Psoas muscle (tissue), 8 donors: ENCODE results near the gene WDR43. TPM values are rescaled to one million over a fixed set of nuclear protein-coding genes. Genes with fewer than 3 reads are reported as not detected.

Experiments used
- ATAC-seq, 4 donors: fragments of 200-7000 bp; cut with Tn5 transposase; one replicate each; pipeline ENCODE4 v1.9.1; 2020; ENCODE audit warnings: moderate library complexity in 3 of 4, mild to moderate bottlenecking in 2 of 4
- DNase-seq, 2 donors: peaks; one replicate each; pipeline ENCODE4 v3.0.0-alpha.2; 2020
- H3K27ac ChIP-seq: fragments of 200-600 bp; one replicate; pipeline ENCODE4 v1.8.0; 2022
- H3K27me3 ChIP-seq, 3 donors: fragments of 200-600 bp in 1 of 3; one replicate each; pipeline versions ENCODE4 v1.6.1 to v1.8.0; 2013 to 2022; ENCODE audit warnings: low read length in 2 of 3, mild to moderate bottlenecking in 2 of 3, moderate library complexity in 1 of 3; ENCODE audit not compliant: insufficient read depth in 3 of 3
- H3K36me3 ChIP-seq, 2 donors: fragments of 200-600 bp in 1 of 2; one replicate each; pipeline versions ENCODE4 v1.6.1 to v1.8.0; 2013 to 2022; ENCODE audit warnings: low read depth in 1 of 2, mild to moderate bottlenecking in 1 of 2, moderate library complexity in 1 of 2; ENCODE audit not compliant: insufficient read depth in 1 of 2
- H3K4me1 ChIP-seq: fragments of 200-600 bp; one replicate; pipeline ENCODE4 v1.8.0; 2022
- H3K4me3 ChIP-seq: fragments of 200-600 bp; one replicate; pipeline ENCODE4 v1.8.0; 2022; ENCODE audit warnings: mild to moderate bottlenecking
- H3K9me3 ChIP-seq: fragments of 200-600 bp; one replicate; pipeline ENCODE4 v1.8.0; 2022
- CTCF ChIP-seq: fragments of 200-600 bp; IDR thresholded peaks from one replicate; pipeline ENCODE4 v1.8.0; 2022; ENCODE audit warnings: antibody characterized with exemption
- WGBS, 3 donors: extraction: QIAGEN DNeasy Blood & Tissue Kit; methylation state at CpG; one replicate each; pipeline versions ENCODE4 v1.1.6 to v1.1.7; 2013; 5-methylcytosine and 5-hydroxymethylcytosine counted together
- intact Hi-C, 2 donors: fragments of 100-400 bp; cut with DNase I; formaldehyde crosslinking; loops; one replicate each; pipeline versions ENCODE4 v1.11.0 to v1.14.2; 2022
- polyA plus RNA-seq, 3 donors: library from polyadenylated mRNA; stranded (reverse); fragments of 200-250 nt; gene quantifications; one replicate each; pipeline ENCODE4 v1.2.3, GENCODE V29; 2013
- total RNA-seq, 4 donors: library from RNA; stranded (reverse); fragmentation: NEBNext Ultra II Directional in 2 of 4; extraction: Animal tissue kit (Norgen Biotek cat#: 25700) in 2 of 4; gene quantifications; one replicate each; pipeline versions ENCODE4 v1.2.1 to v1.2.4, GENCODE V29; 2021 to 2023
- donor health status: healthy with polysubstance abuse.
- donor health status: DM: no; HTN: no; CAD: no; lungs with moderate emphysema.
- donor health status: Bipolar disorder and iron deficiency.
- donor health status: healthy.
- donor health status: DM: yes; HTN: yes; CAD: no.
- donor health status: DM: no; HTN: no; CAD: no.
- donor health status: DM: no; HTN: no; CAD: no.
- donor health status: DM: yes; HTN: yes; CAD: no.

Gene WDR43
- total and polyA plus RNA-seq, 7 donors = 25.5 to 89.5 (median 54.4) TPM

GRCh38 chr2:28893488-28893887 lies 979 bp upstream of the WDR43 start:
- H3K27me3 ChIP-seq = no peaks in the 10 kb centered on the region
- intact Hi-C loops = no loop called here
- ATAC-seq = no peak
- DNase-seq = no peak
- no peaks in the 10 kb centered on the region for H3K36me3 ChIP-seq
- no peaks in the 10 kb centered on the region for H3K9me3 ChIP-seq
- H3K4me3 ChIP-seq = no peak overlapping the region
- TF ChIP-seq CTCF = no peak
- 92 to 94% (median 94%) methylated on average over 21 of the region's 21 CpGs for WGBS, 3 donors
- H3K4me1 ChIP-seq = peaks cover 29% of the 10 kb centered on the region
- H3K27ac ChIP-seq = no peak overlapping the region

GRCh38 chr2:28895189-28895893 lies 874 bp downstream of the WDR43 start:
- Histone ChIP-seq H3K4me1 (peaks cover 34% of the 10 kb centered on the region), H3K27me3 (no peaks in the 10 kb centered on the region), H3K4me3 (peak overlapping the region; percentile 99), H3K27ac (peak overlapping the region; percentile 96), H3K9me3 (no peaks in the 10 kb centered on the region), H3K36me3 (no peaks in the 10 kb centered on the region)
- intact Hi-C loops = loop anchor here in 1 of 2 donors (2.0 kb wide), 1 partner anchor 25 kb away; the partner anchor contains the start of gene TRMT61B
- ATAC-seq (peak; percentile 37 to 70 (median 48)), DNase-seq (peak; percentile 53 to 71)
- 2 to 3% (median 3%) methylated on average over 17 to 19 of the region's 19 CpGs for WGBS, 3 donors
- no peak for TF ChIP-seq CTCF

GRCh38 chr2:28896906-28897305 lies 2.4 kb downstream of the WDR43 start:
- intact Hi-C loops = no loop called here

GRCh38 chr2:28898048-28898447 lies 3.6 kb downstream of the WDR43 start:
- H3K27ac ChIP-seq = no peak overlapping the region
- H3K9me3 ChIP-seq = no peaks in the 10 kb centered on the region
- TF ChIP-seq CTCF = no peak
- H3K4me3 ChIP-seq = no peak overlapping the region
- intact Hi-C loops = no loop called here
- DNase-seq (no peak), ATAC-seq (no peak)
- peaks cover 34% of the 10 kb centered on the region for H3K4me1 ChIP-seq
- 37 to 57% (median 39%) methylated on average over 1 of the region's 1 CpG for WGBS, 3 donors
- peaks cover 3 to 15% of the 10 kb centered on the region in 2 donors for H3K36me3 ChIP-seq
- no peaks in the 10 kb centered on the region for H3K27me3 ChIP-seq

More at GRCh38 chr2:28896906-28897305, 2.4 kb downstream of the WDR43 start:
- Histone ChIP-seq H3K27ac (peak overlapping the region; percentile 96), H3K4me1 (peaks cover 34% of the 10 kb centered on the region), H3K4me3 (peak overlapping the region; percentile 99), H3K9me3 (no peaks in the 10 kb centered on the region), H3K36me3 (peaks cover 0 to 4% of the 10 kb centered on the region in 2 donors), H3K27me3 (no peaks in the 10 kb centered on the region)
- no peak for ATAC-seq
- no peak for TF ChIP-seq CTCF
- DNase-seq = no peak
- 37 to 55% (median 40%) methylated on average over 2 of the region's 2 CpGs for WGBS, 3 donors

GRCh38 chr2:28901202-28901601 lies 6.7 kb downstream of the WDR43 start:
- no peaks in the 10 kb centered on the region for H3K9me3 ChIP-seq
- no peak overlapping the region for H3K27ac ChIP-seq
- H3K36me3 ChIP-seq = peaks cover 7 to 35% of the 10 kb centered on the region in 2 donors
- 62 to 76% (median 68%) methylated on average over 2 of the region's 2 CpGs for WGBS, 3 donors
- peaks cover 28% of the 10 kb centered on the region for H3K4me1 ChIP-seq
- intact Hi-C loops = no loop called here
- DNase-seq (no peak), ATAC-seq (no peak)
- no peaks in the 10 kb centered on the region for H3K27me3 ChIP-seq
- no peak for TF ChIP-seq CTCF
- H3K4me3 ChIP-seq = no peak overlapping the region
